Spleen (tissue), 11 donors: ENCODE data around the gene NCOA6. TPM values are rescaled to one million over a fixed set of nuclear protein-coding genes. Genes with fewer than 3 reads are reported as not detected.

Experiments
- DNase-seq: peaks from one replicate; pipeline ENCODE4 v3.0.0-alpha.2; 2020
- H3K27ac ChIP-seq, 8 donors: fragments of 200-600 bp; sonication (generic) in 7 of 8; 1 replicate in 4 of 8; 2 replicates in 4 of 8; pipeline versions ENCODE4 v1.5.0 to v1.8.0; 2016 to 2021; ENCODE audit warnings: inconsistent platforms in 4 of 8, mild to moderate bottlenecking in 4 of 8, moderate library complexity in 1 of 8
- H3K27me3 ChIP-seq, 7 donors: fragments of 200-600 bp; sonication (generic) in 6 of 7; replicated peaks in 1 of 7; 1 replicate in 4 of 7; 2 replicates in 3 of 7; pipeline versions ENCODE4 v1.5.0 to v1.8.0; 2016 to 2021; ENCODE audit warnings: inconsistent platforms in 3 of 7, mild to moderate bottlenecking in 1 of 7
- H3K36me3 ChIP-seq, 6 donors: fragments of 200-600 bp; sonication (generic) in 5 of 6; 1 replicate in 4 of 6; 2 replicates in 2 of 6; pipeline versions ENCODE4 v1.5.0 to v1.8.0; 2016 to 2021; ENCODE audit warnings: inconsistent platforms in 2 of 6
- H3K4me1 ChIP-seq, 6 donors: fragments of 200-600 bp; sonication (generic) in 5 of 6; 1 replicate in 3 of 6; 2 replicates in 3 of 6; pipeline versions ENCODE4 v1.5.0 to v1.8.0; 2016 to 2021; ENCODE audit warnings: inconsistent platforms in 3 of 6
- H3K4me3 ChIP-seq, 8 donors: fragments of 200-600 bp; sonication (generic) in 7 of 8; 1 replicate in 4 of 8; 2 replicates in 4 of 8; pipeline versions ENCODE4 v1.5.0 to v1.8.0; 2016 to 2021; ENCODE audit warnings: inconsistent platforms in 4 of 8, mild to moderate bottlenecking in 4 of 8, moderate library complexity in 2 of 8
- H3K9me3 ChIP-seq, 8 donors: fragments of 200-600 bp; sonication (generic) in 7 of 8; 1 replicate in 4 of 8; 2 replicates in 4 of 8; pipeline versions ENCODE4 v1.5.0 to v1.8.0; 2016 to 2021; ENCODE audit warnings: inconsistent platforms in 4 of 8
- POLR2A ChIP-seq, 3 donors: fragments of 450-650 bp; IDR thresholded peaks; one replicate each; pipeline ENCODE4 v1.5.1; 2017; ENCODE audit warnings: antibody characterized with exemption in 3 of 3, mild to moderate bottlenecking in 1 of 3
- POLR2AphosphoS5 ChIP-seq, 3 donors: sonication (generic); formaldehyde crosslinking; IDR thresholded peaks; one replicate each; pipeline ENCODE4 v1.5.1; 2017; ENCODE audit warnings: antibody characterized with exemption in 3 of 3
- WGBS, 5 donors: extraction: QIAGEN DNeasy Blood & Tissue Kit in 3 of 5; methylation state at CpG; one replicate each; pipeline versions ENCODE4 v1.1.5 to v1.1.7; 2013 to 2018; 5-methylcytosine and 5-hydroxymethylcytosine counted together
- intact Hi-C: fragments of 100-400 bp; cut with DNase I; formaldehyde crosslinking; loops from one replicate; pipeline ENCODE4 v1.15.0; 2023; ENCODE audit warnings: low total_unique reads
- polyA plus RNA-seq, 3 donors: library from polyadenylated mRNA; stranded (reverse); fragments of 200-250 nt; gene quantifications; one replicate each; pipeline ENCODE4 v1.2.1, GENCODE V29; 2013
- small RNA-seq, 4 donors: library from RNA; depleted of rRNA; stranded (forward); fragments of <200 nt; gene quantifications; one replicate each; pipeline ENCODE3, GENCODE V24; 2016
- total RNA-seq, 7 donors: library from RNA; depleted of rRNA in 3 of 7; stranded (reverse); fragments of >200 nt in 3 of 7; fragmentation: NEBNext Ultra II Directional in 4 of 7; extraction: Animal tissue kit (Norgen Biotek cat#: 25700) in 4 of 7; gene quantifications; one replicate each; pipeline versions ENCODE4 v1.1.0 to v1.2.1, GENCODE V29; 2016 to 2021
- TF ChIP-seq, protein P1 (sequence below), 11 experiments: fragments of 200-600 bp in 7 of 11; fragments of 450-650 bp in 4 of 11; sonication (generic) in 4 of 11; IDR thresholded peaks in 8 of 11; conservative IDR thresholded peaks in 3 of 11; 1 replicate in 7 of 11; 2 replicates in 4 of 11; pipeline versions ENCODE4 v1.4.0 to v1.8.0; 2016 to 2021; ENCODE audit warnings: antibody characterized with exemption in 11 of 11, inconsistent platforms in 4 of 11, mild to moderate bottlenecking in 1 of 11
- donor health status: healthy with polysubstance abuse.
- donor health status: DM: no; HTN: no; CAD: no; lungs with moderate emphysema.
- donor health status: DM: no; HTN: no; CAD: no.
- donor health status: Bipolar disorder and iron deficiency.
- donor health status: healthy.
- donor health status: DM: no; HTN: no; CAD: no.
- donor health status: DM: yes; HTN: yes; CAD: no.

Gene NCOA6
- total and polyA plus RNA-seq, 10 donors, result 13.6 to 32.8 (median 26.4) TPM

DNA sequence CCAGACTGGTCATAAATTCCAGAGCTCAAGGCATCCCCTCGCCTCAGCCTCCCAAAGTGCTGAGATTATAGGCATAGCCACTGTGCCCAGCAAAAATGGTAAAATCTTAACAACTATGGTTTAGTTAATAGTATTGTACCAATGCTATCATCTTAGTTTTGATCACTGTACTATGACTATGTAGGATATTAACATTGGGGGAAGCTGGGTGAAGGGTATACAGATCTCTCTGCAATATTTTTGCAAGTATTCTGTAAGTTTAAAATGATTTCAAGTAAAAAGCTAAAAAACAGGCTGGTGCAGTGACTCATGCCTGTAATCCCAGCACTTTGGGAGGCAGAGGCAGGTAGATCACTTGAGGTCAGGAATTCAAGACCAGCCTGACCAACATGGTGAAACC lies 156.4 kb downstream of the NCOA6 start:
- DNase-seq, result no peak
- Histone ChIP-seq H3K4me3 (no peak overlapping the region), H3K36me3 (no peaks in the 10 kb centered on the region), H3K27ac (no peak overlapping the region), H3K9me3 (peaks cover 0 to 4% (median 0%) of the 10 kb centered on the region in 8 donors), H3K27me3 (no peaks in the 10 kb centered on the region), H3K4me1 (no peaks in the 10 kb centered on the region)
- TF ChIP-seq, protein P1, sequence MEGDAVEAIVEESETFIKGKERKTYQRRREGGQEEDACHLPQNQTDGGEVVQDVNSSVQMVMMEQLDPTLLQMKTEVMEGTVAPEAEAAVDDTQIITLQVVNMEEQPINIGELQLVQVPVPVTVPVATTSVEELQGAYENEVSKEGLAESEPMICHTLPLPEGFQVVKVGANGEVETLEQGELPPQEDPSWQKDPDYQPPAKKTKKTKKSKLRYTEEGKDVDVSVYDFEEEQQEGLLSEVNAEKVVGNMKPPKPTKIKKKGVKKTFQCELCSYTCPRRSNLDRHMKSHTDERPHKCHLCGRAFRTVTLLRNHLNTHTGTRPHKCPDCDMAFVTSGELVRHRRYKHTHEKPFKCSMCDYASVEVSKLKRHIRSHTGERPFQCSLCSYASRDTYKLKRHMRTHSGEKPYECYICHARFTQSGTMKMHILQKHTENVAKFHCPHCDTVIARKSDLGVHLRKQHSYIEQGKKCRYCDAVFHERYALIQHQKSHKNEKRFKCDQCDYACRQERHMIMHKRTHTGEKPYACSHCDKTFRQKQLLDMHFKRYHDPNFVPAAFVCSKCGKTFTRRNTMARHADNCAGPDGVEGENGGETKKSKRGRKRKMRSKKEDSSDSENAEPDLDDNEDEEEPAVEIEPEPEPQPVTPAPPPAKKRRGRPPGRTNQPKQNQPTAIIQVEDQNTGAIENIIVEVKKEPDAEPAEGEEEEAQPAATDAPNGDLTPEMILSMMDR (IDR thresholded peaks at IDR 0.05 in 8 of 11, conservative IDR thresholded peaks at IDR 0.05 in 3 of 11), result no peak
- TF ChIP-seq POLR2A (IDR thresholded peaks at IDR 0.05) (no peak), POLR2AphosphoS5 (IDR thresholded peaks at IDR 0.05) (no peak)
- intact Hi-C loops, result no loop called here
- WGBS, 5 donors, result 94 to 100% (median 98%) methylated on average over 1 of the region's 1 CpG

Small RNA genes within 50 kb of the gene (small RNA-seq; reads per million reads assigned to genes)
- 0 reads per million in 4 donors for gene AL118520.1

Other genes starting within 250 kb of the NCOA6 start
- 10 to 100 TPM; 10.0 to 20.4 (median 14.2) TPM for gene PIGU, start 148.6 kb downstream of the NCOA6 start, total RNA-seq
- gene PIGU, start 148.6 kb downstream of the NCOA6 start, polyA plus RNA-seq, result 10 to 100 TPM; 13.3 to 15.2 (median 15.0) TPM
- 10 to 100 TPM in 1 of 7 donors, 1 to 10 TPM in 6; 4.8 to 10.6 (median 7.4) TPM for gene TP53INP2, start 121.3 kb downstream of the NCOA6 start, total RNA-seq
- gene TP53INP2, start 121.3 kb downstream of the NCOA6 start, polyA plus RNA-seq, result 1 to 10 TPM; 2.0 to 3.0 (median 2.6) TPM
- 10 to 100 TPM in 6 of 7 donors, 1 to 10 TPM in 1; 9.7 to 22.1 (median 13.0) TPM for gene GGT7, start 47.2 kb upstream of the NCOA6 start, total RNA-seq
- gene GGT7, start 47.2 kb upstream of the NCOA6 start, polyA plus RNA-seq, result 10 to 100 TPM in 1 of 3 donors, 1 to 10 TPM in 2; 4.3 to 11.4 (median 5.7) TPM
- gene ACSS2, start 51.0 kb upstream of the NCOA6 start, total RNA-seq, result 10 to 100 TPM; 23.2 to 43.6 (median 33.2) TPM
- gene ACSS2, start 51.0 kb upstream of the NCOA6 start, polyA plus RNA-seq, result 10 to 100 TPM in 2 of 3 donors, 1 to 10 TPM in 1; 8.9 to 20.3 (median 15.6) TPM
- gene GSS, start 130.2 kb upstream of the NCOA6 start, total RNA-seq, result 10 to 100 TPM; 23.8 to 46.1 (median 31.8) TPM
- gene GSS, start 130.2 kb upstream of the NCOA6 start, polyA plus RNA-seq, result 10 to 100 TPM; 19.8 to 40.0 (median 39.0) TPM
- 1 to 10 TPM in 3 of 7 donors, under 1 TPM in 4; 0.09 to 1.7 (median 0.60) TPM for gene MYH7B, start 130.2 kb upstream of the NCOA6 start, total RNA-seq
- gene MYH7B, start 130.2 kb upstream of the NCOA6 start, polyA plus RNA-seq, result under 1 TPM; 0.72 to 0.83 (median 0.77) TPM